ENCODE measurements around the gene SNTG2.
"Not testable (repeated sequence)": the region's sequence is repeated elsewhere in the genome, so short reads cannot be mapped to it uniquely, and the experiment has no call there.

SNTG2 gene

GRCh38 chr2:1205853-1206252 is 255.2 kb downstream of the SNTG2 start:
- no peak for DNase-seq

- DNase-seq: no peak
Observed at GRCh38 chr2:1207962-1208510, 257.4 kb downstream of the SNTG2 start.

GRCh38 chr2:1208522-1208921 is 257.9 kb downstream of the SNTG2 start:
- no peak for DNase-seq

- no peak for DNase-seq
Observed at GRCh38 chr2:1209246-1209645, 258.6 kb downstream of the SNTG2 start.

- no peak for DNase-seq
Observed at GRCh38 chr2:1209761-1210160, 259.1 kb downstream of the SNTG2 start.

DNA sequence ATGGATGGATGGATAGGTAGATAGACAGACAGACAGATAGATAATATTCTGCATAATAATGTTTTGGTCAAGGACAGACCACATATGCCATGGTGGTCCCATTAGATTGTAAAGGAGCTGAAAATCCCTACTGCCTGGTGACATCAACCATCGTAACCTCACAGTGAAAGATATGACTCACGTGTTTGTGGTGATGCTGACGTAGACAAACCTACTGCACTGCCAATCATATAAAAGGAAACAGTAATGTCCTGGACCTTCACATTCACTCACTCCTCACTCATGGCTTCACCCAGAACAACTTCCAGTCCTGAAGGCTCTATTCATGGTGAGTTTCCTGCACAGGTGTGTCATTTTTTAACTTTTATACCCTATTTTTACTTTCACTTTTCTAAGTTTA is 259.7 kb downstream of the SNTG2 start:
- DNase-seq: no peak

GRCh38 chr2:1219901-1220573 is 269.4 kb downstream of the SNTG2 start:
- DNase-seq: no peak

- no peak for DNase-seq
Observed at GRCh38 chr2:1222056-1222455, 271.4 kb downstream of the SNTG2 start.

DNA sequence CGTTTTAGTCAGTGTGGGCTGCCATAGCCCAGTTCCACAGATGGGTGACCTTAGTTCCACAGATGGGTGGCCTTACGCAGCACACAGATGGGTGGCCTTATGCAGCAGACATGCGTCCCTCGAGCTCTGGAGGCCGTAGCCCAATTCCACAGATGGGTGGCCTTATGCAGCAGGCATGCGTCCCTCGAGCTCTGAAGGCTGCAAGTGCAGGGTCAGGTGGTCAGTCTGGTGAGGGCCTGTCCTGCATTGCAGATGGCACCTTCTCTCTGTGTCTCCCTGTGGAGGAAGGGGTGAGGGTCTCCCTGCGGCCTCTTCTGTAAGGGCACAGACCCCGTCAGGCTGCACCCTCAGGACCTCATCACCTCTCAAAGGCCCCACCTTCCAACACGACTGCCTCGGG is 273.1 kb downstream of the SNTG2 start:
- DNase-seq: no peak

GRCh38 chr2:1224901-1225300 is 274.3 kb downstream of the SNTG2 start:
- no peak for DNase-seq

DNA sequence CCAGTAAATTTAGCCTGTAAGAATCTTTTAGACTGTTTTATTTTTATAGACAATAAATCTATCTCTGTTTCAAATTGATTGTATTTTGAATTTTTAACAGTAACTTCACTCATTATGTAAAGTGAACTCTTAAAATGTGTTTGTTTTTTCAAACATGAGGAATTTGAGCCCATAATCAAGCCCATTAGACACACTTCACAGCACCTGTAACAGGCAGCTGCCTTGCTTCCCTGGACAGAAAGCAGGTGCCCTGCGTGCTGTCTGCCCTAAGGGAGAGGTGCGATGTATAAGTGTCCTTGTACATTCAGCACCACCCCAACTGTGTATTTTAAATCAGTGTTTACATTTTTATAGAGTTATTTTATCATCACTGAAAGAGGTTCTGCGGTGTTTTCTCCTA is 276.1 kb downstream of the SNTG2 start:
- DNase-seq: no peak

DNA sequence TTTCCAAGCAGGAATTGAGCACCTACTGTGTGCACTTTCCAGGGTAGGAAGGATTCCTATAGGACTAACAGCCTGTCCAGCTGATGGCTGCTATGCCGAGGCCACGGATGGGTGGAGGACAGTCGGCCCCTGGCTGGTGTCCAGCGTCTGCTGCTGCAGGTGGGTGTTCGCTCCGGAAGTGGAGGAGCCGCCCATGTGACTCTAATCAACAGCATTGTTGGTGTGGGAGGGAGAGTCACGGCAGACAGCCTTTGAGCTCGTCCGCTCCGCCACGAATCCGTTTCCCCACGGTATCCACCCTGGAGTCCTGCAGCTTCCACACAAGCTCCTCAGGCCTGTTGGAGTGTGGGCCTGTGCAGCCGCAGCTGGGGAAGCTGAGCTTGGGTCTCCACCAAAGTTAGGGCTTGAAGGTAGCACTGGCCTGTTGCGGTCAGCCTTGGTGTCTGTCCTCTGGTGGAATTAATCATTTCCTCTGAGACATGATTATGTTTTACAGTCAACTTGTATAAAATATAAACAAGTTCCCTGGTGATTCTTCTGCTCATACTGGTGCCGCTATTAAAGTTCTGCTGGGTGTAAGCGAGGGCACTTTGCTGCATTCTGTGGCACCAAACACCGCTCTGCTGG is 276.7 kb downstream of the SNTG2 start:
- DNase-seq: no peak

GRCh38 chr2:1229596-1229995 is 278.9 kb downstream of the SNTG2 start:
- DNase-seq: not testable (repeated sequence)

DNA sequence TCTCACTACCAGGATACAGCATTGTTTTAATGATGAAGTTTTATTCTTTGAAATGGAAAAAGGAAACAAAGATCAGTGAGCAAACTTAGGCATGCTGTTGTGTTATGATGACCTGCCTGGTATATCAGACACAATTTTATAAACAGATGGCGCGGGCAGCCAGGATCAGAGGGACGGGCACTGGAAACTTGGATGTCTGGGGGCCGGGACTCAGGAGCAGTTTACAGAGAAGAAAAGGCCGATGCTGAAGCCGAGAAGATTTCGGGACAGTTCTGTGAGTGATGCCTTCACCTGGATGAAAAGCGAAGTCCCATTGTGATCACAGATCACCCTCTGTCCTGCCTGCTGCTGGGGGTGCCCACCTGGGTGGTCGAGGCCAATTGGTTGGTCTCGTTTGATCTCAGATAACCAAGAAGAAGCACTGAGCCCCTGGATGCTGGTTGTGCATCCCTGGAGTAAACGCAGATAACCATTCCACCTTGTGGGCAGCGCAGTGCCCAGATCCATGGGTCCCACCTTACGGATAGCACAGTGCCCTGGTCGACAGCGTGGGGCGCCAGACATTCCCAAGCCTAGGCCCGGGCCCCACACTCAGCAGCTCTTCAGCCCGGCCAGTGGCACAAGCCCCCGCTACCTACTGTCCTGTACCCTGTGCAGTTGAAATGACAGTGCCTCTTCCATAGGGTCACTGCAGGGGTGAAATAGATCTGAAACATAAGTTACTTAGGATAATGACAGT is 279.7 kb downstream of the SNTG2 start:
- no peak for DNase-seq

- DNase-seq: peak in 1 of 2 experiments; percentile 26
Observed at GRCh38 chr2:1231466-1232063, 280.9 kb downstream of the SNTG2 start.

DNA sequence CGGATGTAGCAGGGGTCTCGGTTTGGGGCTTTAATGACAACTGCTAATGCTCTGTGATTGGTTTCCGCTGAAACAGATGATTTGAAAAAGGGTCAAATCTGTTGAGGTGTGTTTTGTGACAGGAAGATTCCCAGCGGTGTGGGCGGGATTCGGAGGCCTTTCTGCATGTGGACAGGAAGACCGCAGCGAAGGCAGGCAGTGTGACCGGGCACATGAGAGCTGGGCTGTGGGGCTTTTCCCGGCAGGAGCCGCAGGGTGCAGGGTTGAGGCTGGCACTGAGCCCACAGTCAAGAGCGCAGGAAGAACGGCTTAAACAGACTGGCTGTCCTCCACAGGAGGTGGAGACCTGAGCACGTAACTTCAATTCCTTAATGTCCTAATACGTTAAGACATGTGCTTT is 282.6 kb downstream of the SNTG2 start:
- DNase-seq: peak in 1 of 2 experiments; percentile 54

- DNase-seq: no peak
Observed at GRCh38 chr2:1234731-1235308, 284.2 kb downstream of the SNTG2 start.

- DNase-seq: no peak
Observed at GRCh38 chr2:1235806-1236205, 285.2 kb downstream of the SNTG2 start.

DNA sequence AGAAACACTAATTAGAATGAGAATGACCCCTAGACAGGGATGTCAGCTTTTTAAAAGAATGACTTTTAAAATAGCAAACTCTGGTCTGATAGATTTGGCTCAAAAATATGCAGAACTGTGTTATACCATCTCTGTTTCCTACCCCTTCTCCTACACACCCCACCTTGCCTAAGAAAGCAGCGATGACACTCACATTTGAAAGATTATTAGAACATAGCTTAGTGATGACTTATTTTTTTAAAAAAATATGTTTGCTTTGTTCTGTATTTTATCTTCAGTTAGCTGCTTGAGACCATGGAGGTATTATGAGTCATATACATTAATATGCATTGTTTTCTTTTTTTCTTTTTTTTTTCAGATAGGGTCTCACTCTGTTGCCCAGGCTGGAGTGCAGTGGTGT is 286.0 kb downstream of the SNTG2 start:
- DNase-seq: no peak

DNA sequence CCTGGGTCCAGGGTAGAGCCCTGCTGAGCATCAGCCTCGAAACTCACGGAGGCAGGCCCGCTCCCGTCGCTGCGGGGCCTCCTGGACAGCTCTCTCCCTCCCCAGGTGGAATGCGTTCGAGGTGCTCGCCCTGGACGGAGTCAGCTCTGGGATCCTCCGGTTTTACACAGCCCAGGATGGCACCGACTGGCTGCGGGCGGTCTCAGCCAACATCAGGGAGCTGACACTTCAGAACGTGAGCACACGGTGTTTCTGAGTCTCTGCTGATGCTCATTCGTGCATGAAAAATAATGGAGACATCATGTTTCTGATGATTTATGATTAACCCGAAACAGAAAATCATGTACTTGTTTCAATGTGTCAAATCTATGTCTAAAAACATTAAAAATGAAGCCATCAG is 287.1 kb downstream of the SNTG2 start:
- DNase-seq: no peak

DNA sequence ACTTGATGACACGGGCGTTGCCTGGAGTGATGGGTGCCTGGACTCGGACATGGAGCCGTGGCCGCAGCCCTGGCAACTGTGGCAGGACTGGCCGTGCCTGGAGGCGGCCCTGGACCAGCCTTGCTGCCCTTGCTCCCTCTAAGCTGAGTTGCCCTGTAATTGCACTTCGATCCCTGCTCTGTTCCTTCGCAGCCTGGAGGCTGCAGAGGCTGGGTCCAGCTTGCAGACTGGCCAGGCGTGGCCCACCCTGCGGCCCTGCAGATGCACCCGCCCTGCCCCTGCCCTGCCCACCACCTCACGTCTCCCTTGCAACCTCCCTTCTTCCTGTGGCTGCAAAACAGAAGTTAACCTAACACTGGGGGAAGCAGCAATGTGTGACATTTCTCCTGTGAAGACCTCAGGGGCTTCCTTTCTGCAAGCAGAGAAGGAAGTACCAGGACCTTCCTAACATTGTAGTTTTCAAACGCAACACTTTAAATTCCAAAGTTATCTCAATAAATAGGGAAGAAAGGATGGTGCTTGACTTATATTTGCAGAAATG is 288.0 kb downstream of the SNTG2 start:
- no peak for DNase-seq

- DNase-seq: no peak
Observed at GRCh38 chr2:1245193-1245592, 294.5 kb downstream of the SNTG2 start.

- DNase-seq: no peak
Observed at GRCh38 chr2:1246239-1246638, 295.6 kb downstream of the SNTG2 start.

Measured in NCI-H524 (cell line).